Rectal smooth muscle tissue (tissue), 1 donor: ENCODE data around the gene VPS72.

Source experiments
- H3K27ac ChIP-seq: one replicate; pipeline ENCODE4 v1.7.0; 2013; ENCODE audit warnings: low read depth, low read length, inconsistent platforms
- H3K27me3 ChIP-seq: one replicate; pipeline ENCODE4 v1.7.0; 2013; ENCODE audit warnings: low read length; ENCODE audit not compliant: control insufficient read depth, insufficient read depth
- H3K36me3 ChIP-seq: one replicate; pipeline ENCODE4 v1.7.0; 2013; ENCODE audit warnings: low read length; ENCODE audit not compliant: control insufficient read depth, insufficient read depth
- H3K4me1 ChIP-seq: one replicate; pipeline ENCODE4 v1.7.0; 2013; ENCODE audit warnings: low read length; ENCODE audit not compliant: control insufficient read depth, insufficient read depth
- H3K4me3 ChIP-seq: one replicate; pipeline ENCODE4 v1.7.0; 2013; ENCODE audit warnings: low read length
- H3K9ac ChIP-seq: one replicate; pipeline ENCODE4 v1.7.0; 2013; ENCODE audit warnings: low read length

The VPS72 gene

GRCh38 chr1:151175041-151175741, 14.8 kb downstream of the VPS72 start:
- Histone ChIP-seq H3K36me3 (peaks cover 30% of the 10 kb centered on the region), H3K4me3 (no peak overlapping the region), H3K9ac (no peak overlapping the region), H3K4me1 (no peaks in the 10 kb centered on the region), H3K27me3 (no peaks in the 10 kb centered on the region), H3K27ac (no peak overlapping the region)

GRCh38 chr1:151171190-151171589, 18.8 kb downstream of the VPS72 start:
- H3K36me3 ChIP-seq, result peaks cover 22% of the 10 kb centered on the region
- no peaks in the 10 kb centered on the region for H3K4me1 ChIP-seq
- no peak overlapping the region for H3K4me3 ChIP-seq
- H3K9ac ChIP-seq, result no peak overlapping the region
- no peaks in the 10 kb centered on the region for H3K27me3 ChIP-seq
- no peak overlapping the region for H3K27ac ChIP-seq

DNA sequence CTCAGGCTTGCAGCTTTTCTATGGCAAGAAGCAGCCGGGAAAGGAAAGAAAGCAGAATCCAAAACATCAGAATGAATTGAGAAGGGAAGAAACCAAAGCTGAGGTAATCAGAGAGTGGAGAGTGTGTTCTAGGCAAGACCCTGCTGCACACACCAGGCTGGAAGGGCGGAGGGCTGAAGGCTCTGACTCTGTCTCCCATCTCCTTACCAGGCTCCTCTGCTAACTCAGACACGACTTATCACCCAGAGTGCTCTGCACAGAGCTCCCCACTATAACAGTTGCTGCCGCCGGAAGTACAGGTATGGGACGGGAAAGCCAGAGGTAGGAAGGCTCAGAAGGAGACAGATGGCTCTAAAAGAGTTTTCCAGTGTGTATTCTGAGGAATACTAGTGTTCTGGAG, 22.9 kb downstream of the VPS72 start:
- no peak overlapping the region for H3K9ac ChIP-seq
- no peak overlapping the region for H3K27ac ChIP-seq

DNA sequence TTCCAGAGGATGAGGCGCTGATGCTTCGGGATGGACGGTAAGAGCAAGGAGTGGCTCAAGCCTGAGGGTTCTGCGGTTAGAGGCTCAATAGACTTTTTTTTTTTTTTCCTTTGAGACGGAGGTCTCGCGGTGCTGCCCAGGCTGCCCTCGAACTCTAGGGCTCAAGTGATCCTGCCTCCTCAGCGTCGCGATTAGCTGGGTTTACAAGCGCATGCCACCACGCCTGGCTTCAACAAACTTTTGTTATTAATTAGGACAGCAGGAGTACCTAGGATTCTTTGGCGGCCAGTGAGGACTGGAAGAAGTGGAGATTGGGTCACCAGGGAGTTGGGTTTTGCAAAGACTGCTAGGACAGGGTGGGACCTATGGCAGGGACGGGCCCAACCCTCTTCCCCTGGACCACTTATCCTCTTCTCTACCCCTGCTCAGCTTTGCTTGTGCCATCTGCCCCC, 23.5 kb downstream of the VPS72 start:
- H3K36me3 ChIP-seq, result peaks cover 16% of the 10 kb centered on the region
- peak overlapping the region; percentile 95 for H3K9ac ChIP-seq
- H3K4me1 ChIP-seq, result peaks cover 8% of the 10 kb centered on the region
- peak overlapping the region; percentile 97 for H3K4me3 ChIP-seq
- H3K27ac ChIP-seq, result peak overlapping the region; percentile 67
- no peaks in the 10 kb centered on the region for H3K27me3 ChIP-seq

More for the DNA sequence above, 22.9 kb downstream of the VPS72 start:
- Histone ChIP-seq H3K27me3 (no peaks in the 10 kb centered on the region), H3K4me3 (peak overlapping the region; percentile 97), H3K36me3 (peaks cover 12% of the 10 kb centered on the region), H3K4me1 (peaks cover 8% of the 10 kb centered on the region)

- Histone ChIP-seq H3K4me3 (peak within 1 kb of the TSS; percentile 97), H3K9ac (peak within 1 kb of the TSS; percentile 95), H3K36me3 (peaks cover 14% of the 10 kb centered on the region), H3K27me3 (no peaks in the 10 kb centered on the region), H3K4me1 (peaks cover 8% of the 10 kb centered on the region), H3K27ac (peak within 1 kb of the TSS; percentile 95)
These were observed 24.1 kb downstream of the VPS72 start, which contains the start of the genes LYSMD1 and SCNM1 for GRCh38 chr1:151165738-151166504. Gene LYSMD1 (minus strand): TSS chr1:151165902. CDS start chr1:151165258, 644 bp downstream. Gene SCNM1 (plus strand): TSS chr1:151166144. CDS start chr1:151166153, 9 bp downstream.

DNA sequence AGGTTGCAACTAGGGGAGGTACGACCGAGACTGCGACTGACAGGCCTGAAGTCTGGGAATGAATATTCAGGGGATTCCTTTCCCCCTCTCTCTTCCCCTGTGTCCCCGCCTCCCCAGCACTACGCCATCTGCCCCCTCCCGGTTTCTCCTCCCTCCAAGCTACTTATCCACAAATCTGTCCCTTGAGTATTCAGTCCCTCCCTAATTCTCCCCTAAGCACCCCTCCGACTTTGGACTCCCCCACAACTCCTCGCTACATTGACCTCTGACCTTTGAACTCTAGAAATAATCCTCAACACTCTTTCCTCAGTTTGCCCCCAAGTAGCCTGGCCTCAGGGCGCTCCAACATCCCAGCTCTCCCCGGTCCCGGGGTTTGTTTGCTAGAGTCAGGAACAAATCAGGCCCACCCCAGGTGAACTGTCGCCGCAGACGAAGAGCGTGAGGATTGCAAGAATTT, 24.7 kb downstream of the VPS72 start:
- peaks cover 8% of the 10 kb centered on the region for H3K4me1 ChIP-seq

GRCh38 chr1:151164732-151165280, 25.2 kb downstream of the VPS72 start:
- H3K36me3 ChIP-seq, result peaks cover 13% of the 10 kb centered on the region
- peak overlapping the region; percentile 95 for H3K27ac ChIP-seq
- no peaks in the 10 kb centered on the region for H3K27me3 ChIP-seq
- peak overlapping the region; percentile 63 for H3K9ac ChIP-seq
- H3K4me1 ChIP-seq, result peaks cover 8% of the 10 kb centered on the region
- H3K4me3 ChIP-seq, result peak overlapping the region; percentile 97

More for the DNA sequence above, 24.7 kb downstream of the VPS72 start:
- Histone ChIP-seq H3K4me3 (peak overlapping the region; percentile 97), H3K9ac (peak overlapping the region; percentile 63), H3K27ac (peak overlapping the region; percentile 95), H3K27me3 (no peaks in the 10 kb centered on the region), H3K36me3 (peaks cover 13% of the 10 kb centered on the region)

DNA sequence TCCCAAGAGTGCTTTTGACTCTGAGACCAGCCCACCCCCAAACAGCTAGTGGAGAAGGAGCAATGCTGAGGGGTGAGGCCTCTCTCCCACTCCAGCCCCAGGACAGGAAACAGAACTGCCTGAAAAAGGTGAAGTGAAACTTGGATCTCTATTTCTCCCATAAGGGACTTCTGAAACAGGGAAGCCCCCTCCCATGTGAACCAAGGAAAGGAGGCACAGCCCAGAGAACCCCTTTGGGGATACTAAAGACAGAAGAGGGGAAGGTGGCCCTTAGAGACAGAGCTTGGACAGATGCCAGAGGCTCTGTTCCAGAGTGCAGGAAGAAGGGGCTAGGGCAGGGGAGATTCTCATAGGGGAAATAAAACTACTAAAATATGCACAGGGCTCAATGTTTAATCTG, 30.6 kb downstream of the VPS72 start:
- Histone ChIP-seq H3K27ac (no peak overlapping the region), H3K9ac (no peak overlapping the region), H3K4me1 (peaks cover 2% of the 10 kb centered on the region), H3K4me3 (no peak overlapping the region), H3K27me3 (no peaks in the 10 kb centered on the region), H3K36me3 (peaks cover 27% of the 10 kb centered on the region)

- Histone ChIP-seq H3K27ac (no peak overlapping the region), H3K36me3 (peaks cover 27% of the 10 kb centered on the region), H3K9ac (no peak overlapping the region), H3K4me3 (no peak overlapping the region), H3K27me3 (no peaks in the 10 kb centered on the region), H3K4me1 (no peaks in the 10 kb centered on the region)
These were observed 31.2 kb downstream of the VPS72 start for GRCh38 chr1:151158751-151159251.

DNA sequence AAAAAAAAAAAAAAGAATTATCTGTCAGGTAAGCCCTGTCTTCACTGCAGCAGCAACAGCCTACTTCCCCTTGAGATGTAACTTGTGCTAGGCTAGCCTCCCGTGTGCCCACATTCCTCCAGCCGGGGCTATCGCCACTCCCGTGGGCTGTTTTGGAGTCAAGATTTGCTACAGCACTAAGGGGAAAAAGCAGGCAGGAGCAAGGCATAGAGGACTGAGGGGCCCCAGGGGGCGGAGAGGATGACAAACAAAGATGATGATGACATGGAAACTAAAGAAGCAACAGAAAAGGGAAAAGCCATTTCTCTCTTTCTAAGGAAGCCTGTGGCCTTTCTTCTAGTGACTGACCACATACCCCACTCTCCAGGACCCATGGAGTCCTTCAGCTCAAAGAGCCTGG, 31.7 kb downstream of the VPS72 start:
- Histone ChIP-seq H3K36me3 (peaks cover 27% of the 10 kb centered on the region), H3K27me3 (no peaks in the 10 kb centered on the region), H3K4me1 (no peaks in the 10 kb centered on the region), H3K27ac (no peak overlapping the region), H3K4me3 (no peak overlapping the region), H3K9ac (no peak overlapping the region)

DNA sequence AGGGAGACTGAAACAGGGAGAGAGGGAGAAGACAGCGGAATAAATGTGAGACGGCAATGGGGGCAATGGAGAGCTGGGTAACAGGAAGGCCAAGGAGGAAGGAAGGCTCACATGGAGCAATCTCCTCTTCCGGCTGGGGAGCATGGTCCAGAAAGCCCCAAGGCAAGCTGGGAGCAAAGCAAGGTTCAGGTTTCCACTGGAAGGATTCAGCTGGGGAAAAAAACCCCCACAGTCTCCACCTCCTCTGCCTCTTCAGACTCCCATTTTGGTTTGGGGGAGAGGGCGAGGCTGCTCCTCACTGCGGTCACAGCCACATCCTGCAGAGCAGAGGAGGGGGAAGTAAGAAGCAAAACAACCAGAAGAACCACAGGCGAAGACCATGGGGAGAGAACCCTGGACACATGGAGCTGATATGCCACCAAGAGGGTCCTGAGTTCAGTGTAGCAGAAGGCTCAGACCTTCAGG, 32.9 kb downstream of the VPS72 start:
- H3K27ac ChIP-seq, result no peak overlapping the region
- peak overlapping the region; percentile 12 for H3K9ac ChIP-seq
- peaks cover 27% of the 10 kb centered on the region for H3K36me3 ChIP-seq
- no peaks in the 10 kb centered on the region for H3K4me1 ChIP-seq
- no peaks in the 10 kb centered on the region for H3K27me3 ChIP-seq
- peak overlapping the region; percentile 51 for H3K4me3 ChIP-seq

- Histone ChIP-seq H3K4me1 (no peaks in the 10 kb centered on the region), H3K9ac (peak within 1 kb of the TSS; percentile 12), H3K36me3 (peaks cover 22% of the 10 kb centered on the region), H3K4me3 (peak within 1 kb of the TSS; percentile 51), H3K27me3 (no peaks in the 10 kb centered on the region), H3K27ac (no peak within 1 kb of the TSS)
These were observed 33.5 kb downstream of the VPS72 start, which contains the start of gene TNFAIP8L2 for GRCh38 chr1:151156515-151156819. Gene TNFAIP8L2 (plus strand): TSS chr1:151156649. CDS start chr1:151158698, 2,049 bp downstream.
